ENCODE measurements around the gene ATAT1.

The ATAT1 gene

GRCh38 chr6:30689985-30690384 lies 63.3 kb downstream of the ATAT1 start:
- H3K9me3 Mint-ChIP-seq (ENCODE audit: low read depth), result no peaks in the 10 kb centered on the region
- H3K27me3 Mint-ChIP-seq, result no peaks in the 10 kb centered on the region
- H3K4me1 Mint-ChIP-seq (ENCODE audit: low read depth), result peaks cover 42% of the 10 kb centered on the region
- H3K27ac Mint-ChIP-seq, result peak overlapping the region; percentile 84
- peaks cover 2% of the 10 kb centered on the region for H3K36me3 Mint-ChIP-seq
- peak overlapping the region; percentile 91 for H3K4me3 Mint-ChIP-seq

DNA sequence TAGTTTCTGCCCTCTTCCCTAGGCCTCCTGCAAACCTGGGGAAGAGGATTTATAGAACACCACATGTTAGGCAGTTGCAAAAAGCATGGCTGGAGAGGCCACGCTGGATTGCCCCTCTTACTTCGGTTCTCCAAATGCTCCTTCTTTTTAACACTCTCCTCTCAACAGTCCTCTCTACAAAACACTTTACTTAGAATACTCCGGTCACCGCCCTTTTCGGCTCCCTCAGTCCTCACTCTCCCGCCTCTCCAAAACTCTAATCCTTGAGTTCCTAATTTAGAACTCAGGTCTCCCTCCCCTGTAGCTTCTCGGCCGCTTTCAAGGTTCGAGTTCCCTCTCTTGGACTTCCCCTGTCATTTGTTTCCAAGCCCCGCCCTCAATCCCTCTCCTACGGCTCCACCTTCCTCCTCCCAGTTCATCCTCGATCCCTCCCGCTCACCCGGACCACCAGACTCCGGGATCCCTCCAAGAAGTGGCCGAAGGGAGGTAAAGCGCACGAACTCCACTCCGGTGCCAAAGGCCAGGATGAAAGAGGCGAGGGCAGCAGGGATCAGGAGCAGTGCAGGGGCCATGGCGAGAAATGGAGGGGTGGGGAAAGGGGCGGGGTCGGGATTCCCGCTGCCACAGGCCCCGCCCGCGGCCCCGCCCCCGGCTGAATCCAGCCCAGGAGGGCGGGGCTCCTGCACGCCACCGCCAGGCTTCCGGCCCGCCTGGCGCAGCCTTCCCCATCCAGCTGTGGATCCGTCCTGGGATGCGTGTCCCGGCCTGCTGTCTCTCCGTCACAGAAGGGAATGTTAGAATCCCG lies 63.9 kb downstream of the ATAT1 start, which contains the start of gene NRM:
NRM (minus strand) TSS at position 582 of the 805 bp plus-strand sequence; CDS start at position 572, 10 bp downstream.
- Mint-ChIP-seq H3K4me3 (peak within 1 kb of the TSS; percentile 91), H3K27me3 (no peaks in the 10 kb centered on the region), H3K36me3 (no peaks in the 10 kb centered on the region), H3K9me3 (ENCODE audit: low read depth) (no peaks in the 10 kb centered on the region), H3K27ac (peak within 1 kb of the TSS; percentile 84), H3K4me1 (ENCODE audit: low read depth) (peaks cover 42% of the 10 kb centered on the region)

DNA sequence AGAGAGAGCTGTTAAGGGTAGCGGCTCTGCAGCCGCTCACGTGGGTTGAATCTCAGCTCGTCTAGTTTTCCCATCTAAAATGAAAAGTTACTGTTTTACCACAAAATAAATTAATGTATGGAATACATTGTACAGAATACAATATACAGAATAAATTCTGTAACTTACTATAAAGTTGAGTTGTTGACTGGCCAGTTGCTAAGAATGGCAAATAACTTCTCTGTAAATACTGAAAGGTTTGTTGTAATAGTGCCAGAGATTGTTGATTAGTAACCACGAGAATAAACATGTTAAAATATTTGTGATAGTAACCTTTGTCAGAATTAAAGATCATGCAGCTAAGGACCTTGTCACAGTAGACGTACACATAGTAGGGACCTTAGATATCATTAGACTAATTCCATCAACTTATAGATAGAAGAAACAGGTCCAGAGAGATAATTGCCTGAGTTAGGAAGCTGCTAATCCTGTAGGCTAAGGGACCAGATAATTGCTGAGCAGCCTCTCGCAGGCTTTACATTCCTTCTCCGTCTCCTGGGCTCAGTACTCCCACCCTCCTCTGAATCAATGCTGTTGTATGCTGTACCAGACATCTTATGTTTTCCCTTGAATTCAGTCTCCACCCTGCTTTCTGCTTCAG lies 64.7 kb downstream of the ATAT1 start:
- H3K27me3 Mint-ChIP-seq, result no peaks in the 10 kb centered on the region
- H3K27ac Mint-ChIP-seq, result peak overlapping the region; percentile 83
- no peaks in the 10 kb centered on the region for H3K36me3 Mint-ChIP-seq
- no peaks in the 10 kb centered on the region for H3K9me3 Mint-ChIP-seq (ENCODE audit: low read depth)
- H3K4me3 Mint-ChIP-seq, result peak overlapping the region; percentile 91
- H3K4me1 Mint-ChIP-seq (ENCODE audit: low read depth), result peaks cover 42% of the 10 kb centered on the region
